NCI-H1105 treated with DMSO at 0.1 percent for 48 hours (cell line): ENCODE data around the gene OR9A2.
"Not testable (repeated sequence)": the region's sequence is repeated elsewhere in the genome, so short reads cannot be mapped to it uniquely, and the experiment has no call there.

Source experiments
- DNase-seq: peaks from one replicate; lab custom pipeline; 2025; lab: John Stamatoyannopoulos, UW

OR9A2 gene

DNA sequence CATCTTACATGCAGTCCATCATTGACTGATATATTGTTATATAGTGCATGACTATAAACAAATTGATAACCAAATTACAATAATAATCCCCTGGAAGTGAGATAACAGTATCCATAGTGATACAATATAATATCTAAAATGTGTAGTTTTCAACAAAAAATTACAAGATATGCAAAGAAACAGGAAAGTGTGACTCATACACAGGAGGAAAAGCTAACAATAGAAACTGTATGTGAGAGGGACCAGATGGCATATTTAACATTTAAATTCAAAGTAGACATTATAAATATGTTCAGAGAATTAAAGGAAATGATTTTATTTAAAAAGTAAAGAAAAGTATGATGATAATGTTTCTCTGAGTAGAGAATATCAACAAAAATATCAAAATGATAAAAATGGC lies 8.0 kb downstream of the OR9A2 start:
- no peak for DNase-seq

DNA sequence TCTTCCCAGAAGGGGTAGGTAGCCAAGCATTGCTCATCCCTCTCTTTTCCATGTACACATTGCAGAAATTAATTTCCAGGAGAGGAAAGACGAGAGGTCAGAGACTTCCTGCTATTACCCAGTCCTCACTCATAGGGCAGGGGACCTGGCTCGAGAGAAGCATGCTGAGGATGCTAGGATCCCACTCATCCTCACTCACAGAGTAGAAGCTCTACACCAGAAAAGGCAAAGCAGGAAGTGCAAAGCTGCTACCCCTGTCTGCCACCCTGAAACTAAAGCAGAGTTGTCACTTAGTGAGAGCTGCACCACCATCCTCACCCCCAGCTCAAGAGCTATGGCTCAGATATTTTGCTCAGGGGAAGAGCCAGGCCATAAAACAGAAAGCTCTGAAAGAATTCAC lies 9.9 kb downstream of the OR9A2 start:
- no peak for DNase-seq

DNA sequence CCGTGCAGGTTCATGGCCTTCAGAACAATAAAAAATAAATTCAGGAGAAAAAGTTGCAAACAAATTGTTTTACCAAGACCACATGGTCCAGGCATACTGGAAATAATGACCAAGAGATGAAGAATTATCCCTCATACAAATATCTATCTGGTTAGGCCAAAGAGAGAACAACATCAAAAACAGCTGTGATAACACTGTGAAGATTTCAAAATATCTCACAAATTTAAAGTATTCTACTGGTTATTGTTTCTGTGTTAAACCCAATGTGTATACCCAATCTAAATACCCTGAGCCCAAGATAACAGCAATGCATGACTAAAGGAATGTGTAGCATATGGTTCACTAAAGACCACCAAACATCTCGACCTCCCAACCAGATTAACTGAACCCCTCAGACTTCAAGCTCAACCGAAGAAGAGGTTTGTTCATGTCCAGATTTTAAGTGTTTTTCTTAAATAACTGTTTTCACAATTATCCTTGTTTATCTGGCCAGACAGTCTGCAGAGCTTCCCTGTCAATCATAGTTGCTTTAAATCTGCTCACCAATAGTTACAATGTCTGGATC lies 10.9 kb downstream of the OR9A2 start:
- no peak for DNase-seq

DNA sequence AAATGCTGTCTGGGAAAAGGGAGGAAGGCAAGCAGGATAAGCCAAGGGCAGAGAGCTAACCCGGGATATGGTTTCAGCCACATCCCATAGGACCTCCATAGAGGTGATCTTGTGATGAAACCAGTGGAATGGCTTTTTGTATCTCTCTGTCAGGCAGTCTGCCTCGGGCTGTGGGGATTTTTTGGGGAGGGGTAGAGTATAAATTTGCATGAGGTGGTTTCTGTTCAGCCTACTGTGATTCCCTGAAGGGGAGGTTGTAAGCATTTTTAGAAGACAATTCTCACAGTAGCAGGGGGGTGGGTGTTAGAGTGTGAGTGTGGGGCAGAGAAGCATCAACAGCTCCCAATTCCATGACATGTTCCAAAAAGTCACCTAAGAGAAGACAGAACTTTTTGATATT lies 11.8 kb downstream of the OR9A2 start:
- no peak for DNase-seq

DNA sequence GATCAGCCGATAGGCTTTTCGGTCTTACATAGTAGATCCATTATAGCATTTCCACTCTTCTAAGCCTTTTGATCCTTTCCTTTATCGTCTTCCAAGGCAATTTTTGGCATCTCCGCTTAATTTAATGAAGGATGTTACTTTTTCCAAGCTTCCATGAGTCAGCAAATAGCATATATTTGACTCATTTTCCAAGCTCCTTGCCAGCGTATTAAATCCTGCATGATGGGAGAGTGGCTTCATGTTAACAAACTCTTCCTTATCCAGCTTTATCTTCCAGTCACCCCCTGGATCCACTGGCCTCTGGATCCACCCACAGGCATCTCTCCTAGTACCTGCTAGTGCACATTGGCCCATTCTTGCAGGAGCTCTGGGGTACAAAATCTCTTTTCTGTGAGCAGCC lies 13.0 kb downstream of the OR9A2 start:
- no peak for DNase-seq

DNA sequence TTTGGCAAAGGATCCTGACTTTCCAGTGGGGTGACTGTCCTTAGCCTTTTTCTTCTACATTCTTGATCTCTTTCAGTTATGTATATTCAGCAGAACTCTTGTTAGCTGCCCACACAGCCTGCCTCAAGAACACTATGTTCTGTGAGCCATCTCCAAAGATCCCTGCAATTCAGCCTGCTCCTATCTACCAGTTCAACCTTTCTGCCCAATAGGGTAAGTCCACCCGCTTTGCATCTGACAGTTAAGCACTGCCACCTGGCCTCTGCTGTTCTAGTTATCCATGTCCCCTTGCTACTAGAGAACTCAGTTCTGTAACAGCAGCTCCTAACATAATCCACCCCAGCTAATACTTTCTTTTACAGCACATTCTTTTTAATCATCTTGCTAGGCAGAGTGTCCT lies 13.5 kb downstream of the OR9A2 start:
- DNase-seq: no peak

DNA sequence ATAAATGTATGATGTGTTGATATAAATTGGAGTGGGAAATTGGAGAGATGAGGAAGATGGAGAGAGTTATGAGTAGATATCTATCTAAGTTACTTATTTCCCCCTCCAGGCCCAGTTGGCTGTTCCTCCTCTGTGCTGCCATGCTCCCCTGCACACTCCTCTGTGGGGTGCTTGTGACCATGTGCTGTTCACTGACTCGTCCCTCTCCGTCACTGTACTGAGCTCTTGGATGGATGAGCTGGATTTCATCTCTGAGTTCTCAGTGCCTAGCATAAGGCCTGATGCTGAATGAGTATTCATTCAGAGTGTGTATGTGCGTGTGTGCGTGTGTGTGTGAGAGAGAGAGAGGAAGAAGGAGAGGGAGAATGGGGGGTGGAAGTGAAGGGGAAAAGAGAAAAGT lies 14.5 kb downstream of the OR9A2 start:
- DNase-seq: no peak

DNA sequence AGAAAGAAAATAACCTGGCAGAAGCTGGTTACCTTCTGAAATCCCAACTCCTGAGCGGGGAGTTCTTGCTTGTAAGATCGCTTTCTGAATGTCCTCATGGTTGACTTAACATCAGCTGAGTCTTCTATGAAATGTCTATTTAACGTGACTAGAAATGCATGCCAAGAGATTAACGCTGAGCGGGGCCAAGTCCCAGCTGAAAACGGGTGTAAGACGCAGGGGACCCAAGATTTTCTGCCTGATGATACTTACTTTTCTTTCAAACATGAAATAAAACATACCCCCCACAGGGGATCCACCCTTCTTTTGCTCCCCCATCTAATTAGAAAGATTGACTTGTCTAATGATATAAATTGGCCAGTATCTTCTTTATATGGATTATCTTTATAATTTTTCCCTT lies 14.9 kb downstream of the OR9A2 start:
- no peak for DNase-seq

DNA sequence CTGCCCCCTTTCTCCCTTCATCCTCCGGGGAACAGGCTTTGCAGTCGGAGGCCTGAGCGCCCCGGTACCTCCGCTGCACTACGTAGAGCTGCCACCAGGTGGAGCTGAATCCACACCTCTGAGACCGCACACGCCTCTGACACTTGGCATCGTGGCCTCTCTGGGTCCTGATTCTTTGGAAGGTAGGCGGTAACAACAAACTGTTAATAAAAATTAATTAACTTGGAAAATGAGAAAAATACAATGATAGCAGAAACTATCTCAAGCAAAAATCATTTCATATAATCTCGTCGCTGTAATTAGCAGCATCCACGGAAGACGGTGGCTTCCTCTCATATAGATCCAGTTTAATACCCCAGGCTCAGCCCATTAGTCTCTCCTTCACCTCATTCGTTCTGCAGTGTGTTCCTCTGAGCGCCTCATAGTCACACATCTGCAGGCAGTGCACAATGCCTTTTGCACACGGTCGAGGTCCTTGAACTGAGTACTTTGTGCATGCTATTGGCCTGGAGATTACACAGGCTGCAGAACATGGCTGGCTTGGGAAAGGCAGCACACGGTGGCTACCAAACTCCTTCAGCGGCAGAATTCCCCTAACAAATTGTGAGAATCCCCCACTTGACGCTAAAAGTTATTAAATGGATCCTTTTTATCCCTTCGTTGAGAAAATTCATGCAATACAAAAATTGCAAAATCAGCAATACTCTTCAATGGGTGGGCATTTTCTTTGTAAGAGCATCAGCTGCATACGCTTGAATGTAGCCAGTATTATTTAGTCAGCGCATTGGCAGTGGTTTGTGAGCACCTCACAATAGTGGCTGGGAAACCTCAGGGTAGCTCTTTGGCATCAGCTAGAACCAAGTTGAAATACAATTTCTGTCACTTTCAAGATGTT lies 18.7 kb downstream of the OR9A2 start:
- peak; percentile 65 for DNase-seq

DNA sequence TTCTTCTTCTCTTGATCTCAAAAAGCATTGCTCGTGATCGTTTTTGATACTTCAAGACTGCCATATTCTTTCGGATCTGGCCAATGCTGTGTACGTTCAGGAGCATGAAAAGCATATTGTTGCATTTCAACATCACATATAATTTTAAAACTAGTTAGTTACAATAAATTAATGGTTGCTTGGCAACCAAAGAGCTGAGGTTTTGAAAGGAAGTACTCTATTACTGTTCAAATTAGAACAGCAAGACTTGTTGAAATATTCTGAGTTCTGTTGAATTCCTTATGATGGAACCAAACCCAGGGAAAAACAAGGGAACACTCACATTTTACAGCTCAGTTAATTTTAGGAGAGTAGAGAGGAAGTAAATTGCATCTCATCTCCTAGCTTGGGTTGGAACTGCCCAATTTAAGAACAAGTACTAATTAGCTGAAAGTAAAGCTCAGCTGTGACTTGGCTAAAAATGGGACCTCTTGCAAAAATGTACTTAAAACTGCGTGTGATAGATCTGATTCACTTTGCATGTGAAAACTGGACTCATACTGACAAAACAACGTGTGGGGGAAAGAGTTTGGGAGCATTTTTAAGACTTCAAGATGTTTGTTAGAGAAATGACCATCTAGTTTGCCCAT lies 21.2 kb downstream of the OR9A2 start:
- no peak for DNase-seq

DNA sequence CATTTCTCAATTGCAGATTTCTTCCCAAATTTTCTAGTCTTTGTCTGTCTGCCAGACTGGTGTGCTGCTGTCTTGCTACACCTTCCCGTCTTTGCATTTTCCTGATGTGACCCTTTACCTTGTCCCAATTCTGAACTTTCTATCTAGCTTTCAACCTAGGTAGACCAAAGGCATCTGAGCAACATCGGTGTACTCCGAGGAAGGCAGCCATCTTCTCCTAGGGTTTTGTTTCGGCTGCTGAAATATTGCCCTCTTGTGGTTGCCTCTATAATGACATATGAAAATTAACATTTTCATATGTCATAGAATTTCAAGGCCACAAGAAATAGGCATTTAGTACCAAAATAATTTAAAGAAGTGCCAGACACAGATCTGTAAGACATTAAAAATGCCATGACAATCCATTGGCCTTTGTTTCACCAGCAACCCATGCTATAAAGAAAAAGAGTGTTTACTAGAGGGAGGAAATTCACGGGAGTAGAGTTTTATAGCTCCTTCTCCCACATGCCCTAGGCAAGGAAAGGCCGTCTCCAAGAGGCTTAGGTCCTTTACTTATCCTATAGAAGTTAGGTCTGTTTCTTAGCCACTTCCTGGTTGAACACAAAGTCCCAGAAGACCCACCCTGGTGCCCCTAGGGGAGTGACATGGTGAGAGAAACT lies 23.4 kb downstream of the OR9A2 start:
- DNase-seq: peak; percentile 68

DNA sequence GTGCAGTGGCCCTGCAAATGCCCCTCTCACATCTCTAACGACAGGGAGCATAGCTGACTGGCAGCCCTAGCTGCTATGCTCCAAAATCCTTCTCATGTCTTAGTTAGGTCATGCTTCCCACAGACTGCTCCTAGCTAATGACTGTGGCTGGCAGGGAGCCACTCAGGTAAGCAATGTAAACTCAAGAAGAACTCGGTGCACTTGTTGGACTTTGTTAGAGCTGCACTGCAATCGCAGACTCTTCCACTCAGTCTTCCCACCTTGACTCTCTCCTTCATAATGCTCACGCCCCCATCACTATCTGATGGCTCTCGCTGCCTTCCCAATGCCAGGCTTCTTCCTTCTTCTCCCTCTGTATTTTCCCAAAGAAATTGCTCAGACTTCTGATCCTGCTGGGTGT lies 24.0 kb downstream of the OR9A2 start:
- DNase-seq: peak; percentile 7

DNA sequence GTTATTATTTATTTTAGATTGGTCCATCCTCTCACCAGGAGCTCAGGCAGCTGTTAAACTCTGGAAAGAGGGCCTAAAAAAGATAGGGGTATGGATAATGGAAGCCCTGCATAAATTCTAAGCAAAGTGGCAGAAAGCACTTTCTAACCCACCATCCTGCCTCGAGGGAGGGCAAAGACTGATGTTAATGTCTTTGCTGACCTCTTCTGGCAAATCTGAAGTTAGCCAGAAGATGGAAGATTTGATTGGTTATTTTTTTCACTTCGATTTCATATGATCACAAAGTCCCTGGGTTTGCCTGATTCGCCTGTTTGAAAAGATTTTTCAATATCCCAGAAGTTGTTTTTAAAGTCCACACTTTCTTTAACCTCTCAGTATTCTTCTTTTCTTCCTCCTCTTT lies 24.8 kb downstream of the OR9A2 start:
- DNase-seq: peak; percentile 16

DNA sequence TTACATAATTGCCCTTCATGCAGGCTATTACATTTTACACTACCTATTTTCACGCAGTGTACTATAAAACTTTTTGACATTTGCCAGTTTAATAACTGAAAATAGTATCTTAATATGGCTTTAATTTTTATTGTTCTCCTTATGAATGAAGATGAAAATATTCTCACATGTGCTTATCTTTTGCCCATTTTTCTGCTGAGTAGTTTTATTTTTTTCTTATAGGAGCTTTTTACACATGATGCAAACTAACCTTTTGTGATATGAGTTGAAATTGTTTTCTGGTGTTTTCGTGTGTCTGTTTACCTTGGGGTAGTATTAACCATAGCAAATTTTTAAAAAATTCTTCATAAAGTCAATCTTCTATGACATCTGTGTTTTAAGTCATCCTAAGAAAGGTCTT lies 26.3 kb downstream of the OR9A2 start:
- DNase-seq: no peak

DNA sequence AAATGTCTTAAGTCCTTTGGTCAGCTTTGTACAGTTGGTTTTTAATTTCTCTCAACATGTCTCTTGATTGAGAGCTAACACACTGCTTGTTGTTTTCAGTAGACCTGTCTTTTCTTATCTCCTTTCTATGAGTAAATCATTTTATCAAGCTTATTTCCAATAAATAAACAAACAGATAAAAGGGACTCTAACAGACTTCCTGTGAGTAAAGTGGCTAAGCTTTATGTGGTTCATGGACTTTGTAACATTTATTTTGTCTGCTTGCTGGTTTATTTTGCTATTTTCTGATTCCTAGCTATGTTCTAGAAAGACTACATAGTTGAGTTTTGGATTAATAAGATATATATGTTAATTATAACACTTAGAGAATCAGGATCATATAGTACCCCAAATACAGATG lies 27.1 kb downstream of the OR9A2 start:
- no peak for DNase-seq

DNA sequence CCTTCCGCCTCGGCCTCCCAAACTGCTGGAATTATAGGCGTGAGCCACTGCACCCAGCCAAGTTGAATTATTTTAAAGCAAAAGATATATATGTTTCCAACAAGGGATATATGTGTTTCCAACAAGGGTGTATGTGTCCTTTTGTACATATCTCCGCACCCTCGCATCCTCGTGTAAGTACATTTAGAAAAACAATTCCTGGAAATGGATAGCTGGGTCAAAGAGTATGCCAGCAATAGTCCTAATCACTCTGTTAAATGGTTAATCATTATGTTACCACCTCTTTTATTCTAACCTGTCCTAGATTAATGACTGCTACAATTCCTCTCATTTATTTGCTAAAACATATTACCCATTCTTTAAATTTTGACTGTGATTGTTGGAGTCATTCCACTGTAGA lies 28.0 kb downstream of the OR9A2 start:
- no peak for DNase-seq

DNA sequence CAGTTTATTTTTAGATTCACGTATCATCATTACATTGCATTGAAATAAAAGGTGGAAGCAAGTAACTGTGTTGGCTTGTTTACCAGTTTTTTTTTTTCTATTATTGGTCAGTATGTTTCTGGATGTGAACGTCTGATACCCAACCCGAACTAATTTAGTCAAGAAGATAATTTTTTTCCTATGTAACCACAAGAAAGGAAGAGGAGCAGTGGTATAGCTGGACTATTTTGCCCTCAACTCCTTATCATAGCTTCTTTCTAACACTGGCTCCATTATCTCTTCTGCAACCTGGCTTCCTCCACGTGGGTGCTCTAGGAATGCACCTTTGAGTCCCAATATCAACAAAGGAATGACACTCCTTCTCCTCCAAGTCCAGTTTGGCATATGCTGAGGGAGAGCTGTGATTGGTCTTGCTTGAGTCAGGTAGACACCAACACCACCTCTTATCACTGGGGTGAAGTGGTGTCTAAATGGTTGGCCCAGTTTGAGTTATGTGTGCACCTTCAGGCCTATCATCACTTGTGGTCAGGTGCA lies 29.4 kb downstream of the OR9A2 start:
- no peak for DNase-seq

DNA sequence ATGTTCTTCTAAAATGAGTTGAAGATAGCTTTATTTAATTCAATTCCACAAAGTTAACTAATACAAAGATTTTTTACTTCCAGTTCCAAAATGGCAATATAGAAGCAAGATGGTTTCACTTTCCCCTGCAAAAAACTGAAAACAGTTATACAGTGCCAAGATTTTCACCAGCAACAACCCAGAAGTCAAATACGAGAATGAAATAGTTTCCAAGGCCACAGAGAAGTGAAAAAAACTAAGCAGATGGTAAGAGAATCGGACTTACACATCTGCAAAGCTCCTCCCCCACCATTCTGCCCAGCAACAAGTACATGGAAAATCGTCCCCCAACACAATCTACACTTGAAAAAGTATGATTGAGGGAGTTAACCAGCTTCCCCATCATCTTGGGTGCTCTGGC lies 34.5 kb downstream of the OR9A2 start:
- DNase-seq: no peak

DNA sequence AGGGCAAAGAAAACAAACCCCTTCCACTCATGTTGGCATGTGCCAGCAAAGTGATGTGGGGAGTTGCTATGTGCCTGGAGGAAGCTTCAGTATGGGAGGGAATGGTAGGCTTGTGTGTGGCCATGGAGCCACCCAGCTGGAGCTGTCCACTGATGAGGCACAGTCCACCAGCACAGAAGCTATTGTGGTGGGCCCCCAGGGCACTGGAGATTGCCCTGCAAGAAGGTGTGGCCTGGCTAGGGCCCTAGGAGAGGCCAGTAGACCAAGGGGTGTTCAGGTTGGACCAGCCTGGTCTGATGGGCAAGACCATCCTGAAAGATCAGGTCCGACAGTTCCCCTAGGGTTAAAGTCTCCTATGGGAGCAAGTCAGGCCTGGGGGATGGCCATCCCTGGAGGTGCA lies 42.6 kb downstream of the OR9A2 start:
- DNase-seq: no peak

DNA sequence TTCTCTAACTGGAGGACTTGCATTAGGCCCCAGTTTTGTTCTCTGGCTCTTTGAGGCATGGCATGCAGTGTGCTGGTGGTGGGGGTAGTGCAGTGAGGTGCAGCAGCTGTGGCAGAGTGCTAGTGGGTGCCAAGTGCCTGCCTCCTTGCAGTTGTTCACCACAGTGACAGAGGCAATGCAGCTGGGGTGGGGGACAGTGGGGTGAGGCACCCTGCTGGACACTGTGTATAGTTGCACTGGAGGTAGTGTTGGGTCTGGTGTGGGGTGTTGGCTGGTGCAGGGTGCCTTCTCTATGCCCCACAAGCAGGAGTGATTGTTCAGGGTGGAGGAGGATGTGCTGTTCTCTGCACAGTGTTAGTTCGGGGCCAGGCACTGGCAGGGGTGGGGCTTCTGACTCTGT lies 43.1 kb downstream of the OR9A2 start:
- no peak for DNase-seq

DNA sequence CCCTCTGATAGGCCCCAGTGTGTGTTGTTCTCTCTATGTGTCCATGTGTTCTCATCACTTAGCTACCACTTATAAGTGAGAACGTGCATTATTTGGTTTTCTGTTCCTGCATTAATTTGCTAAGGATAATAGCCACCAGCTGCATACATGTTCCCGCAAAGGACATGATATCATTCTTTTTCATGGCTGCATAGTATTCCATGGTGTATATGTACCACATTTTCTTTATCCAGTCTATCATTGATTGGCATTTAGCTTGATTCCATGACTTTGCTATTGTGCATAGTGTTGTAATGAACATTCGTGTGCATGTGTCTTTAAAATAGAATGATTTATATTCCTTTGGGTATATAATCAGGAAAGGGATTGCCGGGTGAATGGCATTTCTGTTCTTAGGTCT lies 48.5 kb downstream of the OR9A2 start:
- not testable (repeated sequence) for DNase-seq
